Breast epithelium (tissue), 3 donors: ENCODE measurements around the gene DDX31.

Source experiments
- POLR2A ChIP-seq: fragments of 450-650 bp; IDR thresholded peaks from one replicate; pipeline ENCODE4 v1.6.1; 2016; ENCODE audit warnings: antibody characterized with exemption, mild to moderate bottlenecking, moderate library complexity
- POLR2AphosphoS5 ChIP-seq, 3 donors: sonication (generic); formaldehyde crosslinking; IDR thresholded peaks; one replicate each; pipeline ENCODE4 v1.6.1; 2017; ENCODE audit warnings: antibody characterized with exemption in 3 of 3
- TF ChIP-seq, protein P1 (sequence below), 3 donors: fragments of 450-650 bp; IDR thresholded peaks; one replicate each; pipeline ENCODE4 v1.5.1; 2016 to 2017; ENCODE audit warnings: antibody characterized with exemption in 3 of 3, mild to moderate bottlenecking in 3 of 3, moderate library complexity in 3 of 3

DNA sequence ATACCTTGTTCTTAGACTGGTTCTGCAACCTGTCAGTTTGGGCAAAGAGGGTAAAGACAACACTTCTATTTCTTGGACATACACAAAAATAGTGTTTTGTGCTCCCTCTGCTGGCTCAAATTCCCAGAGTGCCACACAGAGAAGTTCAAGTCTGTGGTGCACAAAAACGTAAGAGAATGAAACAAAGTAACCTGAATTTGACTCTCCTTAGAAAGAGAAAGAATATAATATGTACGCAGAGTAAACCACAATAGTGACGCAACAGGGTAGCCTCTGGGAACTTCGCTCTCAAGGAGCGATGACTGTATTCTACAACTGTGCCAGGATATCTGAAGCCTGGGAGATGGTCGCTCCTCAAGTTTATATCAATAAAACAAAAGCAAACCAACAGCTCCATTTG lies 18.5 kb downstream of the DDX31 start:
- no peak for TF ChIP-seq POLR2A
- TF ChIP-seq, protein P1, sequence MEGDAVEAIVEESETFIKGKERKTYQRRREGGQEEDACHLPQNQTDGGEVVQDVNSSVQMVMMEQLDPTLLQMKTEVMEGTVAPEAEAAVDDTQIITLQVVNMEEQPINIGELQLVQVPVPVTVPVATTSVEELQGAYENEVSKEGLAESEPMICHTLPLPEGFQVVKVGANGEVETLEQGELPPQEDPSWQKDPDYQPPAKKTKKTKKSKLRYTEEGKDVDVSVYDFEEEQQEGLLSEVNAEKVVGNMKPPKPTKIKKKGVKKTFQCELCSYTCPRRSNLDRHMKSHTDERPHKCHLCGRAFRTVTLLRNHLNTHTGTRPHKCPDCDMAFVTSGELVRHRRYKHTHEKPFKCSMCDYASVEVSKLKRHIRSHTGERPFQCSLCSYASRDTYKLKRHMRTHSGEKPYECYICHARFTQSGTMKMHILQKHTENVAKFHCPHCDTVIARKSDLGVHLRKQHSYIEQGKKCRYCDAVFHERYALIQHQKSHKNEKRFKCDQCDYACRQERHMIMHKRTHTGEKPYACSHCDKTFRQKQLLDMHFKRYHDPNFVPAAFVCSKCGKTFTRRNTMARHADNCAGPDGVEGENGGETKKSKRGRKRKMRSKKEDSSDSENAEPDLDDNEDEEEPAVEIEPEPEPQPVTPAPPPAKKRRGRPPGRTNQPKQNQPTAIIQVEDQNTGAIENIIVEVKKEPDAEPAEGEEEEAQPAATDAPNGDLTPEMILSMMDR (IDR thresholded peaks at IDR 0.05) = peak in 1 of 3 donors; percentile 20
- no peak for TF ChIP-seq POLR2AphosphoS5 (IDR thresholded peaks at IDR 0.05)
